K562 (cell line): ENCODE measurements around the gene LLGL2. TPM values are rescaled to one million over a fixed set of nuclear protein-coding genes. Genes with fewer than 3 reads are reported as not detected.
A peak's percentile ranks its signal among the peaks of the same experiment; 100 is the strongest.

Source experiments
- ATAC-seq: fragments of 200-7000 bp; cut with Tn5 transposase; 3 replicates; pipeline ENCODE4 v1.9.1; 2020; ENCODE audit warnings: moderate library complexity
- BruUV-seq: library from RNA; stranded (reverse); fragments of 400-500 nt; replicated peaks from 2 replicates; lab custom pipeline; 2021; lab: Mats Ljungman, UMichigan
- CTCF ChIA-PET: fragments of 300-600 bp; formaldehyde crosslinking; extraction: SDS; loops from one replicate; lab custom pipeline; 2021; ENCODE audit warnings: low intra/inter-chr PET ratio; lab: Yijun Ruan, JAX
- POLR2A ChIA-PET: fragments of 300-600, 350-650 bp; sonication (Branson Sonifier 250); formaldehyde crosslinking; extraction: SDS; loops from one replicate; lab custom pipeline; 2021; ENCODE audit warnings: antibody characterized with exemption, inconsistent platforms; lab: Yijun Ruan, JAX
- DNase-seq, 4 experiments: peaks; one replicate each; pipeline versions ENCODE4 v3.0.0 to v3.0.0-alpha.2; 2011 to 2018; ENCODE audit warnings: low spot score in 3 of 4, mixed read lengths in 3 of 4; ENCODE audit errors: extremely low read depth in 1 of 4
- FAIRE-seq: peaks from 2 replicates; lab custom pipeline; 2011; peaks lifted over from hg19 to GRCh38; lab: Jason Lieb, UNC
- H2AFZ ChIP-seq: 2 replicates; pipeline ENCODE4 v1.6.0; 2011; ENCODE audit warnings: low read depth, low read length, control low read depth, inconsistent platforms
- H3K27ac ChIP-seq: fragments of 200-600 bp; 3 replicates; pipeline ENCODE4 v1.8.0; 2011; ENCODE audit warnings: low read depth, mild to moderate bottlenecking, control low read depth, inconsistent platforms, low read length, moderate library complexity, mixed read lengths; ENCODE audit errors: extremely low read depth
- H3K27me3 ChIP-seq, 2 experiments: fragments of 300-600 bp in 1 of 2; 2 replicates in 1 of 2; 3 replicates in 1 of 2; pipeline versions ENCODE4 v1.6.0 to v1.8.0; 2011; ENCODE audit warnings: inconsistent platforms in 2 of 2, low read length in 2 of 2, mild to moderate bottlenecking in 1 of 2, mixed read lengths in 1 of 2, moderate library complexity in 1 of 2; ENCODE audit not compliant: control insufficient read depth in 2 of 2, insufficient read depth in 2 of 2
- H3K36me3 ChIP-seq: fragments of 300-600 bp; 3 replicates; pipeline ENCODE4 v1.8.0; 2011; ENCODE audit warnings: mild to moderate bottlenecking, low read length, inconsistent platforms; ENCODE audit not compliant: control insufficient read depth, insufficient read depth
- H3K4me1 ChIP-seq, 2 experiments: fragments of 200-600 bp in 1 of 2; replicated peaks in 1 of 2; 2 replicates in 1 of 2; 3 replicates in 1 of 2; pipeline versions ENCODE4 v1.5.1 to v1.8.0; 2011; ENCODE audit warnings: inconsistent platforms in 2 of 2, low read length in 2 of 2, mild to moderate bottlenecking in 1 of 2, mixed read lengths in 1 of 2, moderate library complexity in 1 of 2; ENCODE audit not compliant: control insufficient read depth in 2 of 2, insufficient read depth in 2 of 2
- H3K4me2 ChIP-seq: 2 replicates; pipeline ENCODE4 v1.6.1; 2011; ENCODE audit warnings: low read length, control low read depth, inconsistent platforms, mixed read lengths; ENCODE audit not compliant: insufficient read depth
- H3K4me3 ChIP-seq: fragments of 200-600 bp; sonication (generic), shearing (Covaris generic); 2 replicates; pipeline ENCODE4 v1.5.1; 2016; ENCODE audit warnings: control low read depth, inconsistent platforms
- H3K79me2 ChIP-seq: fragments of 200-600 bp; 3 replicates; pipeline ENCODE4 v1.8.0; 2011; ENCODE audit warnings: low read length, inconsistent platforms; ENCODE audit not compliant: control insufficient read depth, insufficient read depth
- H3K9ac ChIP-seq, 2 experiments: 2 replicates each; pipeline versions ENCODE4 v1.6.0 to v1.6.1; 2011; ENCODE audit warnings: low read depth in 2 of 2, low read length in 2 of 2, control low read depth in 1 of 2, inconsistent platforms in 1 of 2, mild to moderate bottlenecking in 1 of 2, mixed read lengths in 1 of 2; ENCODE audit not compliant: insufficient read depth in 1 of 2
- H3K9me1 ChIP-seq: one replicate; pipeline ENCODE4 v1.6.0; 2011; ENCODE audit warnings: inconsistent platforms, mild to moderate bottlenecking, low read length, moderate library complexity; ENCODE audit not compliant: control insufficient read depth, insufficient read depth
- H3K9me3 ChIP-seq: replicated peaks from 2 replicates; pipeline ENCODE4 v1.5.1; 2011; ENCODE audit warnings: low read depth, low read length, inconsistent platforms; ENCODE audit not compliant: control insufficient read depth, insufficient read depth
- H4K20me1 ChIP-seq: replicated peaks from 2 replicates; pipeline ENCODE4 v1.6.1; 2011; ENCODE audit warnings: low read length, inconsistent platforms, mixed read lengths; ENCODE audit not compliant: control insufficient read depth, insufficient read depth
- CTBP1 ChIP-seq: fragments of 450-650 bp; IDR thresholded peaks from 2 replicates; pipeline ENCODE4 v1.6.1; 2016; ENCODE audit warnings: borderline replicate concordance
- CXXC5 ChIP-seq: fragments of 250-450 bp; sonication (Bioruptor Pico); IDR thresholded peaks from 2 replicates; pipeline ENCODE4 v1.8.0; 2022; ENCODE audit warnings: inconsistent platforms, mild to moderate bottlenecking, moderate library complexity
- EZH2 ChIP-seq: IDR thresholded peaks from 2 replicates; pipeline ENCODE4 v1.6.1; 2012; ENCODE audit warnings: low read depth, mild to moderate bottlenecking, inconsistent platforms, low read length, borderline replicate concordance
- NFIC ChIP-seq: fragments of 450-650 bp; IDR thresholded peaks from 2 replicates; pipeline ENCODE4 v1.6.1; 2017; ENCODE audit warnings: mild to moderate bottlenecking, inconsistent platforms
- PHF8 ChIP-seq: fragments of 200-600 bp; sonication (generic); IDR thresholded peaks from 2 replicates; pipeline ENCODE4 v1.6.1; 2012; ENCODE audit warnings: mixed run types, mild to moderate bottlenecking, inconsistent platforms, low read length, moderate library complexity, borderline replicate concordance
- SAP30 ChIP-seq: fragments of 200-600 bp; sonication (generic); IDR thresholded peaks from 2 replicates; pipeline ENCODE4 v1.6.1; 2012; ENCODE audit warnings: borderline replicate concordance, low read depth, mild to moderate bottlenecking, moderate library complexity, low read length, control low read depth, inconsistent platforms; ENCODE audit not compliant: insufficient read depth, poor library complexity, severe bottlenecking
- THRAP3 ChIP-seq: fragments of 450-650 bp; IDR thresholded peaks from 2 replicates; pipeline ENCODE4 v1.6.1; 2016; ENCODE audit warnings: mild to moderate bottlenecking, inconsistent platforms, borderline replicate concordance
- WGBS: fragments of 100-300 bp; shearing (Covaris generic); methylation state at CpG from one replicate; pipeline ENCODE4 v1.1.6; 2016; ENCODE audit warnings: low coverage, mixed read lengths; ENCODE audit not compliant: insufficient coverage; ENCODE audit errors: missing lambda C conversion rate; 5-methylcytosine and 5-hydroxymethylcytosine counted together
- in situ Hi-C: fragments of 300-500 bp; cut with MboI; formaldehyde crosslinking; loops from 4 replicates; pipeline ENCODE4 v1.15.0; 2018; ENCODE audit warnings: inconsistent platforms, mixed read lengths
- intact Hi-C: fragments of 100-400 bp; cut with micrococcal nuclease; formaldehyde crosslinking; loops from 2 replicates; pipeline ENCODE4 v1.14.2; 2022
- polyA plus RNA-seq, 8 experiments: library from polyadenylated mRNA; depleted of rRNA in 4 of 8; stranded (reverse) in 5 of 8; unstranded in 3 of 8; fragments of >200 nt; fragmentation: Nextera tagmentation in 2 of 8; fragmentation: Illumina TruSeq in 1 of 8; extraction: Ambion mirVana in 2 of 8; extraction: Trizol in 1 of 8; gene quantifications; 2 replicates each; pipeline versions ENCODE4 v1.2.1 to v1.2.3, GENCODE V29; 2011 to 2014; ENCODE audit warnings: inconsistent platforms in 1 of 8, missing spikeins in 1 of 8
- total RNA-seq, 7 experiments: library from RNA; depleted of rRNA in 6 of 7; stranded (reverse); fragments of >200 nt in 6 of 7; fragmentation: Illumina TruSeq in 2 of 7; extraction: Trizol in 2 of 7; gene quantifications; 2 replicates each; pipeline versions ENCODE4 v1.2.1 to v1.2.3, GENCODE V29; 2011 to 2021; ENCODE audit warnings: low replicate concordance in 1 of 7
- TF ChIP-seq, protein P1 (sequence below), 3 experiments: fragments of 200-800 bp in 1 of 3; fragments of 250-450 bp in 1 of 3; fragments of 450-650 bp in 1 of 3; sonication (Bioruptor Pico) in 1 of 3; sonication (Bioruptor generic) in 1 of 3; formaldehyde crosslinking in 1 of 3; IDR thresholded peaks; 2 replicates each; pipeline versions ENCODE4 v1.6.1 to v1.8.0; 2016 to 2022; ENCODE audit warnings: mild to moderate bottlenecking in 2 of 3, missing genetic modification characterization in 2 of 3, missing compliant biosample characterization in 1 of 3, moderate library complexity in 1 of 3
- TF ChIP-seq, protein P2 (sequence below): fragments of 450-650 bp; IDR thresholded peaks from 2 replicates; pipeline ENCODE4 v1.6.1; 2016; ENCODE audit warnings: borderline replicate concordance
- TF ChIP-seq, protein P3 (sequence below): fragments of 250-450 bp; sonication (Bioruptor Pico); IDR thresholded peaks from 2 replicates; pipeline ENCODE4 v1.4.0; 2020; ENCODE audit warnings: mild to moderate bottlenecking

LLGL2 gene
- total and polyA plus RNA-seq, 9 of the 15 experiments (the other 6 are each of a cell fraction or from before 2014, with no cell fraction given): 0.32 to 24.4 (median 10.2) TPM

DNA sequence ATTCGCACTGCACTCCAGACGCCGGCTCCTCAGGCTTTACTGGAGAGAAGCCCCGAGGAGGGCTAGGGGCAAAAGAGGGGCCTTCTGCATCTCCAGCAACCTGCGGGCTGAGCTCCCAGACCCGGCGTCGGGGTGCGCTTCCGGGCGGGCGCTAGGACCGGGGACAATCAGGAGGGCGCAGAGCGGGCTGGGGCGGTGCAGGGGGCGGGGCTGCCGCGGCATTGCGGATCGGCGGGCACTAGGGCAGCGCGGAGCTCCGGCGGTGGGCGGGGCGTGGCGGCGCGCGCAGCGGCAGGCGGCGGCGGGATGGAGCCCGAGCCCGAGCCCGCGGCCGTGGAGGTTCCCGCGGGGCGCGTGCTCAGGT, 9.3 kb upstream of the LLGL2 start, which contains the start of gene TSEN54 (continued):
- TF ChIP-seq, protein P1, sequence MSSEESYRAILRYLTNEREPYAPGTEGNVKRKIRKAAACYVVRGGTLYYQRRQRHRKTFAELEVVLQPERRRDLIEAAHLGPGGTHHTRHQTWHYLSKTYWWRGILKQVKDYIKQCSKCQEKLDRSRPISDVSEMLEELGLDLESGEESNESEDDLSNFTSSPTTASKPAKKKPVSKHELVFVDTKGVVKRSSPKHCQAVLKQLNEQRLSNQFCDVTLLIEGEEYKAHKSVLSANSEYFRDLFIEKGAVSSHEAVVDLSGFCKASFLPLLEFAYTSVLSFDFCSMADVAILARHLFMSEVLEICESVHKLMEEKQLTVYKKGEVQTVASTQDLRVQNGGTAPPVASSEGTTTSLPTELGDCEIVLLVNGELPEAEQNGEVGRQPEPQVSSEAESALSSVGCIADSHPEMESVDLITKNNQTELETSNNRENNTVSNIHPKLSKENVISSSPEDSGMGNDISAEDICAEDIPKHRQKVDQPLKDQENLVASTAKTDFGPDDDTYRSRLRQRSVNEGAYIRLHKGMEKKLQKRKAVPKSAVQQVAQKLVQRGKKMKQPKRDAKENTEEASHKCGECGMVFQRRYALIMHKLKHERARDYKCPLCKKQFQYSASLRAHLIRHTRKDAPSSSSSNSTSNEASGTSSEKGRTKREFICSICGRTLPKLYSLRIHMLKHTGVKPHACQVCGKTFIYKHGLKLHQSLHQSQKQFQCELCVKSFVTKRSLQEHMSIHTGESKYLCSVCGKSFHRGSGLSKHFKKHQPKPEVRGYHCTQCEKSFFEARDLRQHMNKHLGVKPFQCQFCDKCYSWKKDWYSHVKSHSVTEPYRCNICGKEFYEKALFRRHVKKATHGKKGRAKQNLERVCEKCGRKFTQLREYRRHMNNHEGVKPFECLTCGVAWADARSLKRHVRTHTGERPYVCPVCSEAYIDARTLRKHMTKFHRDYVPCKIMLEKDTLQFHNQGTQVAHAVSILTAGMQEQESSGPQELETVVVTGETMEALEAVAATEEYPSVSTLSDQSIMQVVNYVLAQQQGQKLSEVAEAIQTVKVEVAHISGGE (CRISPR knock-in tag; IDR thresholded peaks at IDR 0.05): peak in 1 of 3 experiments; percentile 83; a peak in 3 of 6 replicates
- TF ChIP-seq CTBP1: peak; percentile 28; the same call in 1 of the 2 replicates

DNA sequence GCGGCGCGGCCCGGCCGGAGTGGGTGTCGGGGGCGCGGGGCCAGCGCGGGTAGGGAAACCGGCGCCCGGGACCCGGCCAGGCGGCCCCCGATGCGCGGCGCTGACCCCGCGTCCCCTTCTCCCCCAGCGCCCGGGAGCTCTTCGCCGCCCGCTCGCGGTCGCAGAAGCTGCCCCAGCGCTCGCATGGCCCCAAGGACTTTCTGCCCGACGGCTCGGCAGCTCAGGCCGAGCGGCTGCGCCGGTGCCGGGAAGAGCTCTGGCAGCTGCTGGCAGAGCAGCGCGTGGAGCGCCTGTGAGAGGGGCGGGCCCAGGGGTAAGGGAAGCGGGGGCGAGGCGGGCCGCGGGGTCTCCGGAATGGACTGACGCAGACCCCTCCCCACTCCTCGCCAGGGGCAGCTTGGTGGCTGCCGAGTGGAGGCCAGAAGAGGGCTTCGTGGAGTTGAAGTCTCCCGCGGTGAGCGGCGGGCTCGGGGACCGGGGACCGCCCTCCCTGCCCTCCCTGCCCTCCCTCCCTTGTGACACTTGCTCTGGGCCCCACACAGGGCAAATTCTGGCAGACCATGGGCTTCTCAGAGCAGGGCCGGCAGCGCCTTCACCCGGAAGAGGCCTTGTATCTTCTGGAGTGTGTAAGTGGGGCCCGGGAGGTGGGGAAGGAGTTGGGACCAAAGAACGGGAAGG, 8.7 kb upstream of the LLGL2 start:
- intact Hi-C loops: loop anchor here (5.0 kb wide), 2 partner anchors 71 to 236 kb away; partner anchors contain the start of gene MYO15B
- Histone ChIP-seq H3K4me3 (peak overlapping the region; percentile 91), H3K4me2 (peak overlapping the region; percentile 87), H3K9me1 (peaks cover 5% of the 10 kb centered on the region), H2AFZ (peak overlapping the region; percentile 80), H3K79me2 (peaks cover 10% of the 10 kb centered on the region), H3K27me3 (no peaks in the 10 kb centered on the region), H3K9ac (peak overlapping the region; percentile 47 to 93), H3K9me3 (no peaks in the 10 kb centered on the region), H3K36me3 (peaks cover 41% of the 10 kb centered on the region; the same call in 2 of the 3 replicates), H4K20me1 (peaks cover 11% of the 10 kb centered on the region), H3K27ac (peak overlapping the region; percentile 36; the same call in 2 of the 3 replicates), H3K4me1 (peaks cover 30 to 59% of the 10 kb centered on the region in 2 experiments)
- ChIA-PET CTCF (interaction anchor here (0.6 to 2.2 kb wide), 5 partner anchors 84 to 227 kb away, joined by 3 to 17 read pairs (median 3); no protein-coding TSS in a partner anchor), POLR2A (interaction anchor here (0.6 to 1.6 kb wide), 6 partner anchors 9 to 68 kb away, joined by 3 to 5 read pairs (median 4); partner anchors contain the start of gene LLGL2)
- FAIRE-seq (no peak), ATAC-seq (no peak), DNase-seq (peak in 2 of 4 experiments; percentile 50 to 54)
- in situ Hi-C loops: no loop called here
- 0% methylated on average over 29 of the region's 65 CpGs for WGBS
- no TSS peak for BruUV-seq
- TF ChIP-seq EZH2 (no peak), CXXC5 (CRISPR knock-in tag) (0 out of 2 replicates have a peak, but pooled peaks have one; percentile 8), THRAP3 (no peak), SAP30 (peak; percentile 55), NFIC (0 out of 2 replicates have a peak, but pooled peaks have one; percentile 4), PHF8 (peak; percentile 51; the same call in 1 of the 2 replicates)
- TF ChIP-seq, protein P2, sequence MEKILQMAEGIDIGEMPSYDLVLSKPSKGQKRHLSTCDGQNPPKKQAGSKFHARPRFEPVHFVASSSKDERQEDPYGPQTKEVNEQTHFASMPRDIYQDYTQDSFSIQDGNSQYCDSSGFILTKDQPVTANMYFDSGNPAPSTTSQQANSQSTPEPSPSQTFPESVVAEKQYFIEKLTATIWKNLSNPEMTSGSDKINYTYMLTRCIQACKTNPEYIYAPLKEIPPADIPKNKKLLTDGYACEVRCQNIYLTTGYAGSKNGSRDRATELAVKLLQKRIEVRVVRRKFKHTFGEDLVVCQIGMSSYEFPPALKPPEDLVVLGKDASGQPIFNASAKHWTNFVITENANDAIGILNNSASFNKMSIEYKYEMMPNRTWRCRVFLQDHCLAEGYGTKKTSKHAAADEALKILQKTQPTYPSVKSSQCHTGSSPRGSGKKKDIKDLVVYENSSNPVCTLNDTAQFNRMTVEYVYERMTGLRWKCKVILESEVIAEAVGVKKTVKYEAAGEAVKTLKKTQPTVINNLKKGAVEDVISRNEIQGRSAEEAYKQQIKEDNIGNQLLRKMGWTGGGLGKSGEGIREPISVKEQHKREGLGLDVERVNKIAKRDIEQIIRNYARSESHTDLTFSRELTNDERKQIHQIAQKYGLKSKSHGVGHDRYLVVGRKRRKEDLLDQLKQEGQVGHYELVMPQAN: peak; percentile 58
- TF ChIP-seq, protein P3, sequence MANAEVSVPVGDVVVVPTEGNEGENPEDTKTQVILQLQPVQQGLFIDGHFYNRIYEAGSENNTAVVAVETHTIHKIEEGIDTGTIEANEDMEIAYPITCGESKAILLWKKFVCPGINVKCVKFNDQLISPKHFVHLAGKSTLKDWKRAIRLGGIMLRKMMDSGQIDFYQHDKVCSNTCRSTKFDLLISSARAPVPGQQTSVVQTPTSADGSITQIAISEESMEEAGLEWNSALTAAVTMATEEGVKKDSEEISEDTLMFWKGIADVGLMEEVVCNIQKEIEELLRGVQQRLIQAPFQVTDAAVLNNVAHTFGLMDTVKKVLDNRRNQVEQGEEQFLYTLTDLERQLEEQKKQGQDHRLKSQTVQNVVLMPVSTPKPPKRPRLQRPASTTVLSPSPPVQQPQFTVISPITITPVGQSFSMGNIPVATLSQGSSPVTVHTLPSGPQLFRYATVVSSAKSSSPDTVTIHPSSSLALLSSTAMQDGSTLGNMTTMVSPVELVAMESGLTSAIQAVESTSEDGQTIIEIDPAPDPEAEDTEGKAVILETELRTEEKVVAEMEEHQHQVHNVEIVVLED (CRISPR knock-in tag): no peak
